ENCODE data around the gene SGPL1.

The SGPL1 gene

GRCh38 chr10:70774810-70775678, 40.7 kb upstream of the SGPL1 start:
- Histone ChIP-seq H3K4me3 (ENCODE audit: low read depth, low read length) (no peak overlapping the region), H3K4me1 (no peaks in the 10 kb centered on the region), H3K4me2 (ENCODE audit: low read length) (no peak overlapping the region), H2AFZ (no peak overlapping the region), H3K36me3 (ENCODE audit: control insufficient read depth, insufficient read depth, low read length) (no peaks in the 10 kb centered on the region), H3K9ac (no peak overlapping the region), H3K27me3 (ENCODE audit: control insufficient read depth, insufficient read depth, low read length) (no peaks in the 10 kb centered on the region), H3K79me2 (no peaks in the 10 kb centered on the region), H3K27ac (no peak overlapping the region), H3K9me3 (ENCODE audit: control insufficient read depth, low read length) (no peaks in the 10 kb centered on the region)
- no peak for TF ChIP-seq CTCF (IDR thresholded peaks at IDR 0.05)

- Histone ChIP-seq H3K79me2 (no peaks in the 10 kb centered on the region), H2AFZ (no peak overlapping the region), H3K27ac (no peak overlapping the region), H3K4me1 (no peaks in the 10 kb centered on the region), H3K36me3 (ENCODE audit: control insufficient read depth, insufficient read depth, low read length) (no peaks in the 10 kb centered on the region), H3K4me2 (ENCODE audit: low read length) (no peak overlapping the region), H3K9me3 (ENCODE audit: control insufficient read depth, low read length) (no peaks in the 10 kb centered on the region), H3K4me3 (ENCODE audit: low read depth, low read length) (no peak overlapping the region), H3K27me3 (ENCODE audit: control insufficient read depth, insufficient read depth, low read length) (no peaks in the 10 kb centered on the region), H3K9ac (no peak overlapping the region)
- no peak for TF ChIP-seq CTCF (IDR thresholded peaks at IDR 0.05)
These were observed 39.9 kb upstream of the SGPL1 start for GRCh38 chr10:70775679-70776454.

GRCh38 chr10:70776455-70777005, 39.2 kb upstream of the SGPL1 start:
- H3K36me3 ChIP-seq (ENCODE audit: control insufficient read depth, insufficient read depth, low read length), result no peaks in the 10 kb centered on the region
- no peaks in the 10 kb centered on the region for H3K9me3 ChIP-seq (ENCODE audit: control insufficient read depth, low read length)
- no peak overlapping the region for H3K4me2 ChIP-seq (ENCODE audit: low read length)
- H3K27me3 ChIP-seq (ENCODE audit: control insufficient read depth, insufficient read depth, low read length), result no peaks in the 10 kb centered on the region
- no peak for TF ChIP-seq CTCF (IDR thresholded peaks at IDR 0.05)
- no peak overlapping the region for H2AFZ ChIP-seq
- H3K9ac ChIP-seq, result no peak overlapping the region
- no peak overlapping the region for H3K27ac ChIP-seq
- H3K4me3 ChIP-seq (ENCODE audit: low read depth, low read length), result no peak overlapping the region
- H3K4me1 ChIP-seq, result no peaks in the 10 kb centered on the region
- H3K79me2 ChIP-seq, result no peaks in the 10 kb centered on the region

- no peak overlapping the region for H3K27ac ChIP-seq
- H3K4me2 ChIP-seq (ENCODE audit: low read length), result no peak overlapping the region
- H3K4me1 ChIP-seq, result no peaks in the 10 kb centered on the region
- no peak overlapping the region for H3K9ac ChIP-seq
- H3K9me3 ChIP-seq (ENCODE audit: control insufficient read depth, low read length), result no peaks in the 10 kb centered on the region
- H3K36me3 ChIP-seq (ENCODE audit: control insufficient read depth, insufficient read depth, low read length), result no peaks in the 10 kb centered on the region
- no peaks in the 10 kb centered on the region for H3K79me2 ChIP-seq
- H3K27me3 ChIP-seq (ENCODE audit: control insufficient read depth, insufficient read depth, low read length), result no peaks in the 10 kb centered on the region
- no peak overlapping the region for H2AFZ ChIP-seq
- no peak overlapping the region for H3K4me3 ChIP-seq (ENCODE audit: low read depth, low read length)
- TF ChIP-seq CTCF (IDR thresholded peaks at IDR 0.05), result no peak
These were observed 38.5 kb upstream of the SGPL1 start for GRCh38 chr10:70777063-70777875.

Measured in parathyroid adenoma (tissue), 2 donors.